NCI-H1417 treated with DMSO at 0.1 percent for 48 hours (cell line): ENCODE measurements around the gene FIGNL2.
"Not testable (repeated sequence)": the region's sequence is repeated elsewhere in the genome, so short reads cannot be mapped to it uniquely, and the experiment has no call there.

Experiments
- DNase-seq: peaks from one replicate; lab custom pipeline; 2025; lab: John Stamatoyannopoulos, UW

FIGNL2 gene

GRCh38 chr12:51848326-51848727 lies at the start of gene FIGNL2:
FIGNL2 (minus strand) TSS chr12:51848718; CDS start chr12:51822413, 26,305 bp downstream.
- DNase-seq = no peak

GRCh38 chr12:51897181-51897580 lies 48.7 kb upstream of the FIGNL2 start:
- no peak for DNase-seq

- no peak for DNase-seq
Measured at GRCh38 chr12:51896236-51896635, 47.7 kb upstream of the FIGNL2 start.

DNA sequence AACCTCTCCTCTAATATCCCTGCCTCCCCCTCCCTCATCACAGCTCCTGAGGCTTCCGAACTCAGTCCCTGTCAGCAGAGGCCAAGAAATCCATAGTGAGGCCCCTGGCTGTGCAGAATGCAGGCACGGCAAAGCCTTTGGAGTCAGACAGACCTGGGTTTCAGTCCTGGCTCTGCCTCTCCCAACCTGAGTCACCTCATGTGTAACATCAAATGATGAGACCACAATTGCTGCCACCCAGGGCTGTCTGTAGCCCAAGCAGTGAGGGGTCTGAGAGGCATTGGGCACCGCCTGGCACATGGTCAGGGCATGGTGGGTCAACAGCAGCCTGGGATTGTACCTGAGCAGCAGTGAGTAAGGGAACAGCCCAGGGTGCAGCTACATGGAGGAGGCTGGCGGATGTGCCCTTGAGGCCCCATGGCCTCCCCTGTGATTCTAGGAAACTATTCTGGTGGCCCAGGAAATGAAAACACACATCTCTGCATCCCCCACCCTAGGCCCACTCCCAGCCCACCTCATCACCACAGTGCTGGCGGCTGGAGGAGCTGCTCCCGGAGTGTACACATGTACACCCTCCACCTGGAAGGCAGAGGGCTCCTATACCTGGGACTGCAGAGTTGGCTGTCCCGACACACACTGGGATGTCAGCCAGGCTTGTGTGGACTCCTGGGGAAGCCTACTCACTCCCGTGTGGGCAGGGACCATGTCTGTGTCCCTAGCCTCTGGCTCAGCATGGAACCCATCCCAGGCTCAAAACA lies 47.0 kb upstream of the FIGNL2 start:
- no peak for DNase-seq

GRCh38 chr12:51893786-51894185 lies 45.3 kb upstream of the FIGNL2 start:
- no peak for DNase-seq

GRCh38 chr12:51891843-51892242 lies 43.3 kb upstream of the FIGNL2 start:
- DNase-seq = no peak

- DNase-seq = no peak
Measured at GRCh38 chr12:51890511-51891171, 42.1 kb upstream of the FIGNL2 start.

- DNase-seq = no peak
Measured at GRCh38 chr12:51890133-51890464, 41.6 kb upstream of the FIGNL2 start.

- no peak for DNase-seq
Measured at GRCh38 chr12:51889216-51890132, 41.0 kb upstream of the FIGNL2 start.

DNA sequence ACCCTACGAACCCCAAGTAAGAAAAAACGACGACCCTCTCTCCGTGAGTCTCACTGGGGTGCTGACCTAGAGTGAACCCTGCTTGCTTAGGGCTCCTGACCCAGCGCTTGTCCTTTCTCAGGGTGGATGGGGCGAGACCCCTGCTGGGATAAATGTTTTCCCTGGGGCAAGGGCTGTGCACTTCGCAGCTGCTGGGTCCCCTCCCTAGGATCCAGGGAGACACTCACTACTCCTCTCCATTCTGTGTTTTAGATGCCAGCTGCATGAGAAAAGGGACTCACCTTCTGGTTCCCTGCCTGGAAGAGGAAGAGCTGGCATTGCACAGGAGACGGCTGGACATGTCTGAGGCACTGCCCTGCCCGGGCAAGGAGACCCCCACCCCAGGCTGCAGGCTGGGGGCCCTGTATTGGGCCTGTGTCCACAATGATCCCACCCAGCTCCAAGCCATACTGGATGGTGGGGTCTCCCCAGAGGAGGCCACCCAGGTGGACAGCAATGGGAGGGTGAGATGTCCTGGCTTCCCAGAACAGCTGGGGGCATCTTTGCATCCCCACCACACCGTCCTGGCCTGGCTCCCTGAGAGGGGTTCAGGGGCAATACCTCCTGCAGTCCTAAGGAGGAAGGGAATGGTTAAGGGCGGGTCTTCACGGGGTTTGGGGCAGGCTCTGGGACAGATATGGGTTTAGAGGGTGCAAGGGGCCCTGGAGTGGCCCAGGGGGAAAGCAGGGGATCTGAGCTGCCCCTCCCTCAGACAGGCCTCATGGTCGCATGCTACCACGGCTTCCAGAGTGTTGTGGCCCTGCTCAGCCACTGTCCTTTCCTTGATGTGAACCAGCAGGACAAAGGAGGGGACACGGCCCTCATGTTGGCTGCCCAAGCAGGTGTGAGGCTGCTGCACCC lies 40.0 kb upstream of the FIGNL2 start:
- DNase-seq = no peak

GRCh38 chr12:51887476-51888315 lies 39.2 kb upstream of the FIGNL2 start, which contains the start of gene ANKRD33:
ANKRD33 (plus strand) TSS chr12:51888103; CDS start chr12:51888187, 84 bp downstream.
- peak; percentile 35 for DNase-seq

DNA sequence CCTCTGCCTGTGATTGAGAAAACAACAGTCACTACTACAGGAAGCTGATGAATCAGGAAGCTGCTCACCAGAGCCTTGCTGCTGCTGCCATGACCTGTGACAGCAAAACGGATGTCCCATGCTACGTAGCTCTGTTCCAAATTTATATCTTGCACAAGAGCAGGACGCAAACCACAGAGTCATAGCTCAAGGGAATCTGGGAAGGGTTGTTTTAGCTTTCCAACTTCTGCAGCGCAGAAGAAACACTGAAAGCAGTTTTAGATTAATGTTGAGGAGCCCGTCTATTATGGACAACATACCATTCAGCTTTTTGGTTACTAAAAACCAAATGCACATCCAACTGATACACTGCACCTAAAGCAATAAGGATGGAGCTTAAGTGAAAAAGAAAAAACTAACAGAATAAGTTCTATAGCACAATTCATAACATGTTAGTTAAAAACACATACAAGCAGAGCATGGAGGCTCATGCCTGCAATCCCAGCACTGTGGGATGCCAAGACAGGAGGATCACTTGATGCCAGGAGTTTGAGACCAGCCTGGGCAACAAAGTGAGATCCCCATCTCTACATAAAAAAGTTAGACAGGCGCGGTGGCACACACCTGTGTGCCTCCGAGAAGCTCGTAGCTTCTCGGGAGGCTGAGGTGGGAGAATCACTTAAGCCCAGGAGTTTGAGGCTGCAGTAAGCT lies 37.6 kb upstream of the FIGNL2 start:
- no peak for DNase-seq

- not testable (repeated sequence) for DNase-seq
Measured at GRCh38 chr12:51885294-51886020, 36.9 kb upstream of the FIGNL2 start.

DNA sequence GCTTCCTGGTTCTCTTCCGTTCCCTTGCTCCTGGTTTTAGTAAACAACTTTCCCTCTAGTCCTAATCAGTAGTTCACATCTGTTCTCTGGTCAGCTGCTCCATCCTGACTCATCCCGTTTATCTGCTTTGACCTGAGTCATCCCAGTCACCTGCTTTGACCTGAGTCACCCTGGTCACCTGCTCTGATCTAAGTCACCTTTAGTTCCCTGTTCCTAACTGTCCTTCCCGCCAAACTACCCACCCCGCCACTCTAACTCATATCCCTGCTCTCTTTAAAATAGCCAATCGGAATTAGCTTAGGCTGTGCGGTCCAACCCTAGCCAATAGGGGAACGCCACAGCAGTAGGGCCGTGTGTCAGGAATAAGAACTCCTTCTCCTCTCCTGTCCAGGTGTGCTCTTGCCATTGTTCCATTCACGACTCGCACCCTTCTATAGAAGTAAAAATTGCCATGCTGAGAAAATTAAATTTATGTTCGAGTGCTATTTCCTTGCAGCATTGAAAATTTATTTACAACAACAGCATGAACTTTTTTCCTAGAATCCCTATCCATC lies 36.2 kb upstream of the FIGNL2 start:
- DNase-seq = no peak

- DNase-seq = no peak
Measured at GRCh38 chr12:51883998-51884675, 35.6 kb upstream of the FIGNL2 start.

DNA sequence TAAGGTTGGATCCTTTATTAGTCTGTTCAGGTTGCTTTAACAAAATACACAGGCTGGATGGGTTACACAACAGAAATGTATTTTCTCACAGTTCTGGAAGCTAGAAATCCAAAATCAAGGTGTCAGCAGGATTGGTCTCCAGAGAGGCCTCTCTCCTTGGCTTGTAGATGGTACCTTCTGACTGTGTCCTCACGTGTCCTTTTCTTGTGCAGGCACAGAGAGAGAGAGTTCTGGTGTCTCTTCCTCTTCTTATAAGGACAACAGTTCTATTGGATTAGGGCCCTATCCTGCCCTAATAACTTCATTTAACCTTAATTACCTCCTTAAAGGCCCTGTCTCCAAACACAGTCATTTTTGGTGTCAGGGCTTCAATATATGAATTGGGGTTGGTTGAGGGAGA lies 34.8 kb upstream of the FIGNL2 start:
- no peak for DNase-seq

DNA sequence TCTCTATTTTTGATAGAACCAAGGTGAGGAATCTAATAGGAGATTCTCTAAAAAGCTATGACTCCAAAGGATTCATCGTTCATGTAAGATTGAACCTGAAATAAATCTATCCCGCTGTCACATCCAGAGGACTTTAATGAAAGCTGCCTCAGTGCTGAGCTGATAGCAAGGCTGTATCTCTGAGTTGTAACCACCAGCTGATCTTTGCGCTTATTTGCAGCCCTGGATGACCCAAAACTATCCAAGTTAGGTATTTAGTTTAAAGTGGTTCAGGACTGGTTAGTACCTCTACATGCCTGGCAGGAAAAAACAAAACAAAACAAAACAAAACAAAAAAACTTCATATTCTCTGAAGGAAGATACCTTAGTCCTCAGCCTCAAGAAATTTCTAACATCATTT lies 30.6 kb upstream of the FIGNL2 start:
- no peak for DNase-seq

DNA sequence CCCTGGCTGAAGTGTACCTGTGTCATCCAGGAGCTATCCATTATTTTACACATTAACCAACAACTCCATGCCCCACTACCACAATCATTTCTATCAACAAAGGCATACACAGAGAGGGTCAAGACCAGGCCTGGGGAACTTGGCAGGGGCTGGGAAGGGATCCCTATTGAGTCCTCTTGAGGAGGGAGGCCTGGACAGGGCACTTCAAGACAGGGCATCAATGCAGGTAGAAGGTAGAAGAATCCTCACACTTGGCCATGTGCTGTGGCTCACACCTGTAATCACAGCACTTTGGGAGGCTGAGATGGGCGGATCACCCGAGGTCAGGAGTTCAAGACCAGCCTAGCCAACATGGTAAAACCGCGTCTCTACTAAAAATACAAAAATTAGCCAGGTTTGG lies 26.0 kb upstream of the FIGNL2 start:
- DNase-seq = no peak
